NOMO-1 treated with dmso at 0.1 percent for 144 hours (cell line): ENCODE results near the gene MAP4K4.

Source experiments
- DNase-seq: peaks from one replicate; lab custom pipeline; 2025; ENCODE audit not compliant: unreplicated experiment; lab: John Stamatoyannopoulos, UW

The MAP4K4 gene

GRCh38 chr2:101788995-101789970 lies 91.8 kb downstream of the MAP4K4 start:
- no peak for DNase-seq

- DNase-seq: no peak
These were observed 92.9 kb downstream of the MAP4K4 start for GRCh38 chr2:101790416-101790815.

- no peak for DNase-seq
These were observed 93.3 kb downstream of the MAP4K4 start for GRCh38 chr2:101790857-101791256.

- DNase-seq: no peak
These were observed 94.7 kb downstream of the MAP4K4 start for GRCh38 chr2:101792208-101792607.

- no peak for DNase-seq
These were observed 95.9 kb downstream of the MAP4K4 start for GRCh38 chr2:101793277-101793969.

- DNase-seq: no peak
These were observed 96.6 kb downstream of the MAP4K4 start for GRCh38 chr2:101794141-101794540.

GRCh38 chr2:101795033-101795432 lies 97.5 kb downstream of the MAP4K4 start:
- no peak for DNase-seq

GRCh38 chr2:101796825-101797600 lies 99.5 kb downstream of the MAP4K4 start:
- DNase-seq: no peak

GRCh38 chr2:101801496-101801895 lies 104.0 kb downstream of the MAP4K4 start:
- DNase-seq: no peak

- no peak for DNase-seq
These were observed 104.8 kb downstream of the MAP4K4 start for GRCh38 chr2:101802329-101802728.

GRCh38 chr2:101803128-101803527 lies 105.6 kb downstream of the MAP4K4 start:
- DNase-seq: no peak

GRCh38 chr2:101803945-101804696 lies 106.6 kb downstream of the MAP4K4 start:
- no peak for DNase-seq

GRCh38 chr2:101805152-101806088 lies 107.9 kb downstream of the MAP4K4 start:
- no peak for DNase-seq

GRCh38 chr2:101806123-101806522 lies 108.6 kb downstream of the MAP4K4 start:
- no peak for DNase-seq

GRCh38 chr2:101806701-101807100 lies 109.2 kb downstream of the MAP4K4 start:
- no peak for DNase-seq

GRCh38 chr2:101807242-101807641 lies 109.7 kb downstream of the MAP4K4 start:
- no peak for DNase-seq

- no peak for DNase-seq
These were observed 110.6 kb downstream of the MAP4K4 start for GRCh38 chr2:101808006-101808562.

GRCh38 chr2:101809698-101810097 lies 112.2 kb downstream of the MAP4K4 start:
- no peak for DNase-seq
